Measurements from ENCODE around the gene CCDC57. TPM values are rescaled to one million over a fixed set of nuclear protein-coding genes. Genes with fewer than 3 reads are reported as not detected.

The CCDC57 gene
- total and polyA plus RNA-seq, 11 donors, result 4.3 to 17.6 (median 9.5) TPM

GRCh38 chr17:82089723-82090548 lies 122.7 kb downstream of the CCDC57 start:
- peak in 1 of 5 donors; percentile 6 for DNase-seq

GRCh38 chr17:82088838-82089722 lies 123.6 kb downstream of the CCDC57 start:
- H3K9me3 ChIP-seq, result no peaks in the 10 kb centered on the region
- H3K4me3 ChIP-seq, result no peak overlapping the region
- H3K27me3 ChIP-seq, result no peaks in the 10 kb centered on the region
- no peak for TF ChIP-seq POLR2A (IDR thresholded peaks at IDR 0.05)
- TF ChIP-seq, protein P1, sequence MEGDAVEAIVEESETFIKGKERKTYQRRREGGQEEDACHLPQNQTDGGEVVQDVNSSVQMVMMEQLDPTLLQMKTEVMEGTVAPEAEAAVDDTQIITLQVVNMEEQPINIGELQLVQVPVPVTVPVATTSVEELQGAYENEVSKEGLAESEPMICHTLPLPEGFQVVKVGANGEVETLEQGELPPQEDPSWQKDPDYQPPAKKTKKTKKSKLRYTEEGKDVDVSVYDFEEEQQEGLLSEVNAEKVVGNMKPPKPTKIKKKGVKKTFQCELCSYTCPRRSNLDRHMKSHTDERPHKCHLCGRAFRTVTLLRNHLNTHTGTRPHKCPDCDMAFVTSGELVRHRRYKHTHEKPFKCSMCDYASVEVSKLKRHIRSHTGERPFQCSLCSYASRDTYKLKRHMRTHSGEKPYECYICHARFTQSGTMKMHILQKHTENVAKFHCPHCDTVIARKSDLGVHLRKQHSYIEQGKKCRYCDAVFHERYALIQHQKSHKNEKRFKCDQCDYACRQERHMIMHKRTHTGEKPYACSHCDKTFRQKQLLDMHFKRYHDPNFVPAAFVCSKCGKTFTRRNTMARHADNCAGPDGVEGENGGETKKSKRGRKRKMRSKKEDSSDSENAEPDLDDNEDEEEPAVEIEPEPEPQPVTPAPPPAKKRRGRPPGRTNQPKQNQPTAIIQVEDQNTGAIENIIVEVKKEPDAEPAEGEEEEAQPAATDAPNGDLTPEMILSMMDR (IDR thresholded peaks at IDR 0.05), result no peak
- H3K4me1 ChIP-seq, result no peaks in the 10 kb centered on the region
- peaks cover 0 to 100% (median 90%) of the 10 kb centered on the region in 9 donors for H3K36me3 ChIP-seq
- H3K27ac ChIP-seq, result no peak overlapping the region
- DNase-seq (peak in 3 of 5 donors; percentile 4 to 61 (median 18)), ATAC-seq (no peak)
- intact Hi-C loops (cut with DNase I), result no loop called here
- WGBS, 4 donors, result 94 to 97% (median 96%) methylated on average over 21 to 47 of the region's 47 CpGs

More at GRCh38 chr17:82089723-82090548, 122.7 kb downstream of the CCDC57 start:
- intact Hi-C loops (cut with DNase I), result no loop called here
- Histone ChIP-seq H3K27ac (no peak overlapping the region), H3K36me3 (peaks cover 0 to 100% (median 89%) of the 10 kb centered on the region in 9 donors), H3K27me3 (no peaks in the 10 kb centered on the region), H3K4me3 (no peak overlapping the region), H3K9me3 (no peaks in the 10 kb centered on the region), H3K4me1 (no peaks in the 10 kb centered on the region)
- ATAC-seq, result no peak
- no peak for TF ChIP-seq POLR2A (IDR thresholded peaks at IDR 0.05)
- 91 to 96% (median 92%) methylated on average over 10 to 29 of the region's 29 CpGs for WGBS, 4 donors

- WGBS, 4 donors, result 93 to 96% (median 95%) methylated on average over 22 to 48 of the region's 48 CpGs
- ATAC-seq, result no peak
- DNase-seq, result peak in 2 of 5 donors; percentile 22 to 53
- Histone ChIP-seq H3K27ac (no peak overlapping the region), H3K36me3 (peaks cover 0 to 100% (median 90%) of the 10 kb centered on the region in 9 donors), H3K27me3 (no peaks in the 10 kb centered on the region), H3K9me3 (no peaks in the 10 kb centered on the region), H3K4me1 (no peaks in the 10 kb centered on the region), H3K4me3 (no peak overlapping the region)
- no peak for TF ChIP-seq POLR2A (IDR thresholded peaks at IDR 0.05)
- TF ChIP-seq, protein P1 (IDR thresholded peaks at IDR 0.05), result no peak
- intact Hi-C loops (cut with DNase I), result no loop called here
Measured at GRCh38 chr17:82087961-82088837, 124.4 kb downstream of the CCDC57 start.

All from heart left ventricle (tissue), 16 donors.